Measurements from ENCODE around the gene ADAM20. TPM values are rescaled to one million over a fixed set of nuclear protein-coding genes. Genes with fewer than 3 reads are reported as not detected.

ADAM20 gene
- total RNA-seq, 1 donor from 2014 or later: not detected

- no peak for DNase-seq (ENCODE audit: low read depth)
- TF ChIP-seq CTCF (conservative IDR thresholded peaks at IDR 0.05; ENCODE audit: low read depth, low read length): no peak
- no peak overlapping the region for H3K4me3 ChIP-seq (ENCODE audit: low read depth, low read length)
Measured at GRCh38 chr14:70558356-70558755, 23.6 kb upstream of the ADAM20 start.

GRCh38 chr14:70555890-70556289 is 21.1 kb upstream of the ADAM20 start:
- DNase-seq (ENCODE audit: low read depth): no peak
- TF ChIP-seq CTCF (conservative IDR thresholded peaks at IDR 0.05; ENCODE audit: low read depth, low read length): no peak
- H3K4me3 ChIP-seq (ENCODE audit: low read depth, low read length): no peak overlapping the region

- no peak overlapping the region for H3K4me3 ChIP-seq (ENCODE audit: low read depth, low read length)
- no peak for DNase-seq (ENCODE audit: low read depth)
- no peak for TF ChIP-seq CTCF (conservative IDR thresholded peaks at IDR 0.05; ENCODE audit: low read depth, low read length)
Measured at GRCh38 chr14:70538087-70538486, 3.3 kb upstream of the ADAM20 start.

GRCh38 chr14:70536830-70537229 is 2.0 kb upstream of the ADAM20 start:
- no peak for DNase-seq (ENCODE audit: low read depth)
- no peak for TF ChIP-seq CTCF (conservative IDR thresholded peaks at IDR 0.05; ENCODE audit: low read depth, low read length)
- H3K4me3 ChIP-seq (ENCODE audit: low read depth, low read length): no peak overlapping the region

- no peak for DNase-seq (ENCODE audit: low read depth)
- no peak for TF ChIP-seq CTCF (conservative IDR thresholded peaks at IDR 0.05; ENCODE audit: low read depth, low read length)
- H3K4me3 ChIP-seq (ENCODE audit: low read depth, low read length): no peak overlapping the region
Measured at GRCh38 chr14:70530417-70530816, 4.4 kb downstream of the ADAM20 start.

GRCh38 chr14:70527501-70528105 is 7.2 kb downstream of the ADAM20 start:
- TF ChIP-seq CTCF (conservative IDR thresholded peaks at IDR 0.05; ENCODE audit: low read depth, low read length): no peak
- H3K4me3 ChIP-seq (ENCODE audit: low read depth, low read length): no peak overlapping the region

GRCh38 chr14:70525691-70526090 is 9.1 kb downstream of the ADAM20 start:
- no peak for DNase-seq (ENCODE audit: low read depth)
- H3K4me3 ChIP-seq (ENCODE audit: low read depth, low read length): no peak overlapping the region
- no peak for TF ChIP-seq CTCF (conservative IDR thresholded peaks at IDR 0.05; ENCODE audit: low read depth, low read length)

More at GRCh38 chr14:70527501-70528105, 7.2 kb downstream of the ADAM20 start:
- DNase-seq (ENCODE audit: low read depth): no peak

Data from epithelial cell of proximal tubule (primary cell).